Upper lobe of left lung (tissue), 6 donors: Measurements from ENCODE around the gene CS. TPM values are rescaled to one million over a fixed set of nuclear protein-coding genes. Genes with fewer than 3 reads are reported as not detected.

Experiments
- ATAC-seq, 2 donors: fragments of 200-7000 bp; cut with Tn5 transposase; one replicate each; pipeline ENCODE4 v1.9.1; 2022; ENCODE audit warnings: mild to moderate bottlenecking in 2 of 2, moderate library complexity in 2 of 2; ENCODE audit not compliant: low FRiP score in 2 of 2
- DNase-seq, 2 donors: peaks; one replicate each; pipeline ENCODE4 v3.0.0-alpha.2; 2019 to 2020
- H3K27ac ChIP-seq, 4 donors: fragments of 200-600 bp; sonication (generic); one replicate each; pipeline ENCODE4 v1.5.1; 2016 to 2019
- H3K27me3 ChIP-seq, 4 donors: fragments of 200-600 bp; sonication (generic); one replicate each; pipeline ENCODE4 v1.5.1; 2017 to 2019
- H3K36me3 ChIP-seq, 4 donors: fragments of 200-600 bp; sonication (generic); one replicate each; pipeline ENCODE4 v1.5.1; 2016 to 2019
- H3K4me1 ChIP-seq, 4 donors: fragments of 200-600 bp; sonication (generic); one replicate each; pipeline ENCODE4 v1.5.1; 2018 to 2019
- H3K4me3 ChIP-seq, 4 donors: fragments of 200-600 bp; sonication (generic); one replicate each; pipeline ENCODE4 v1.5.1; 2017 to 2019; ENCODE audit warnings: mild to moderate bottlenecking in 2 of 4, moderate library complexity in 1 of 4
- H3K9me3 ChIP-seq, 4 donors: fragments of 200-600 bp; sonication (generic); one replicate each; pipeline ENCODE4 v1.5.1; 2018 to 2019
- EP300 ChIP-seq, 4 donors: sonication (generic); formaldehyde crosslinking; IDR thresholded peaks; one replicate each; pipeline ENCODE4 v1.5.1; 2017; ENCODE audit warnings: antibody characterized with exemption in 4 of 4, control low read depth in 2 of 4
- POLR2A ChIP-seq, 4 donors: fragments of 450-650 bp; IDR thresholded peaks; one replicate each; pipeline ENCODE4 v1.5.1; 2016 to 2017; ENCODE audit warnings: antibody characterized with exemption in 4 of 4, mild to moderate bottlenecking in 2 of 4
- POLR2AphosphoS5 ChIP-seq, 2 donors: sonication (generic); formaldehyde crosslinking; IDR thresholded peaks; one replicate each; pipeline ENCODE4 v1.5.1; 2017; ENCODE audit warnings: antibody characterized with exemption in 2 of 2
- WGBS, 2 donors: methylation state at CpG; one replicate each; pipeline ENCODE4 v1.1.5; 2017 to 2018; 5-methylcytosine and 5-hydroxymethylcytosine counted together
- total RNA-seq, 6 donors: library from RNA; depleted of rRNA in 4 of 6; stranded (reverse); fragments of >200 nt in 4 of 6; gene quantifications; one replicate each; pipeline versions ENCODE4 v1.1.0 to v1.2.1, GENCODE V29; 2016 to 2021
- TF ChIP-seq, protein P1 (sequence below), 6 experiments: fragments of 450-650 bp in 4 of 6; fragments of 200-600 bp in 2 of 6; sonication (generic) in 2 of 6; IDR thresholded peaks; one replicate each; pipeline ENCODE4 v1.5.1; 2016 to 2019; ENCODE audit warnings: antibody characterized with exemption in 6 of 6
- donor health status: DM: no; HTN: no; CAD: no; lungs with moderate emphysema.
- donor health status: DM: no; HTN: yes; CAD: no; lungs with severe emphysema.

The CS gene
- total RNA-seq, 6 donors from 2014 or later = 99.9 to 201 (median 151) TPM

DNA sequence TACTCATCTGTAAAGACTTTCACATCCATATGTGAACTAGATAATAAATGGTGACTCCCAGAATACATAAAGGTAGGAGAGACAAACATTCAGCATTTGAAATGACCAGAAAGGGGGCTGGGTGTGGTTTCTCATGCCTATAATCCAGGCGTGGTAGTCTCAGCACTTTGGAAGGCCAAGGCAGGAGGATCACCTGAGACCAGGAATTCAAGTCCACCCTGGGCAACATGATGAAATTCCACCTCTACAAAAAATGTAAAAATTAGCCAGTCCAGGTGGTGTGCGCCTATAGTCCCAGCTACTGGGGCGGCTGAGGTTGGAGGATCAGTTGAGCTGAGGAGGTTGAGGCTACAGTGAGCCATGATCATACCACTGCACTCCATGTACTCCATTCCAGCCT is 4.1 kb upstream of the CS start:
- Histone ChIP-seq H3K4me3 (no peak overlapping the region), H3K4me1 (peaks cover 8 to 22% (median 10%) of the 10 kb centered on the region in 4 donors), H3K27ac (no peak overlapping the region), H3K9me3 (no peaks in the 10 kb centered on the region), H3K27me3 (no peaks in the 10 kb centered on the region), H3K36me3 (peaks cover 0 to 25% (median 11%) of the 10 kb centered on the region in 4 donors)
- WGBS, 2 donors = 93 to 94% methylated on average over 3 of the region's 3 CpGs
- TF ChIP-seq, protein P1, sequence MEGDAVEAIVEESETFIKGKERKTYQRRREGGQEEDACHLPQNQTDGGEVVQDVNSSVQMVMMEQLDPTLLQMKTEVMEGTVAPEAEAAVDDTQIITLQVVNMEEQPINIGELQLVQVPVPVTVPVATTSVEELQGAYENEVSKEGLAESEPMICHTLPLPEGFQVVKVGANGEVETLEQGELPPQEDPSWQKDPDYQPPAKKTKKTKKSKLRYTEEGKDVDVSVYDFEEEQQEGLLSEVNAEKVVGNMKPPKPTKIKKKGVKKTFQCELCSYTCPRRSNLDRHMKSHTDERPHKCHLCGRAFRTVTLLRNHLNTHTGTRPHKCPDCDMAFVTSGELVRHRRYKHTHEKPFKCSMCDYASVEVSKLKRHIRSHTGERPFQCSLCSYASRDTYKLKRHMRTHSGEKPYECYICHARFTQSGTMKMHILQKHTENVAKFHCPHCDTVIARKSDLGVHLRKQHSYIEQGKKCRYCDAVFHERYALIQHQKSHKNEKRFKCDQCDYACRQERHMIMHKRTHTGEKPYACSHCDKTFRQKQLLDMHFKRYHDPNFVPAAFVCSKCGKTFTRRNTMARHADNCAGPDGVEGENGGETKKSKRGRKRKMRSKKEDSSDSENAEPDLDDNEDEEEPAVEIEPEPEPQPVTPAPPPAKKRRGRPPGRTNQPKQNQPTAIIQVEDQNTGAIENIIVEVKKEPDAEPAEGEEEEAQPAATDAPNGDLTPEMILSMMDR (IDR thresholded peaks at IDR 0.05) = no peak
- TF ChIP-seq POLR2AphosphoS5 (IDR thresholded peaks at IDR 0.05) (no peak), EP300 (IDR thresholded peaks at IDR 0.05) (no peak), POLR2A (IDR thresholded peaks at IDR 0.05) (no peak)
- no peak for ATAC-seq
- DNase-seq = no peak

DNA sequence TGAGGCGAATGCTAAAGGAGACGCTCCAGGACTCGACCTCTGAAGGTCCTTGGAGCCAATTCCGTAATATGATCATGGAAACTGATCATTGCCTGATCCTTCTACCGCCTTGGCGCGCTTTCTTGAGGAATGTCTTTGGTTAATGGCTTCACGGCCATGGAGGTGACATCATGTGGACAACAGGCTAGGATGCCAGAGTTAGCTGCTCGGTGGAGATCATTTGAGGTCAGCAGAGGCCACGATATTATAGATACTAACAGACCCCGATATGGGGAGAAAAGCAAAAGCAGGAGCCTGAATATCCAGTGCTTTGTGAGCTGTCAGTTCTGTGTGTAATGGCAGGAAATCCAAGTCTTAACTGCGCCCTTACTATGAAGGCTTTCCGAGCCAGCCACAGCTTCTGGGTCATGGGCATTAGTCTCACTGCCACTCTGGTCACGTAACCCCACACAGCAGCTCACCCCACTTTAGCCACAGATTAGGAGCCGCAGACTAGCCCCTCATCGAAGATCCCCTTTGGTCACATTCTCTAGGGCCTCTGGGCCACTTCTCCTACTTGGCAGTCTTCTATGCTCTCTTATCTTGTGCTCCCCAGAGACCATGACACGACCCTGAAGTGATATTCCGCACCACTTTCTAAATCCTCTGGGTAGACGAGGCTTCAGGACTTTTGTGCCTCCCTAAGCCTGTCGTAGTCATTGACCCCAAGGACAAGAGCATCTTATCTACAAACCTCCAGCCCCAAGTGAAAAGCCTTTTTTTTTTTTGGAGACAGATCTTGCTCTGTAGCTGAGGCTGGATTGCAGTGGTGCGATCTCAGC is 724 bp upstream of the CS start:
- Histone ChIP-seq H3K4me1 (peaks cover 32 to 51% (median 41%) of the 10 kb centered on the region in 4 donors), H3K4me3 (peak overlapping the region; percentile 36 to 93 (median 74)), H3K27me3 (no peaks in the 10 kb centered on the region), H3K27ac (peak overlapping the region; percentile 93 to 95 (median 94)), H3K36me3 (peaks cover 0 to 17% (median 2%) of the 10 kb centered on the region in 4 donors), H3K9me3 (no peaks in the 10 kb centered on the region)
- DNase-seq = no peak
- ATAC-seq = peak; percentile 0 to 56
- TF ChIP-seq, protein P1 (IDR thresholded peaks at IDR 0.05) = no peak
- TF ChIP-seq EP300 (IDR thresholded peaks at IDR 0.05) (no peak), POLR2A (IDR thresholded peaks at IDR 0.05) (no peak), POLR2AphosphoS5 (IDR thresholded peaks at IDR 0.05) (no peak)
- WGBS, 2 donors = 38 to 48% methylated on average over 21 of the region's 21 CpGs

DNA sequence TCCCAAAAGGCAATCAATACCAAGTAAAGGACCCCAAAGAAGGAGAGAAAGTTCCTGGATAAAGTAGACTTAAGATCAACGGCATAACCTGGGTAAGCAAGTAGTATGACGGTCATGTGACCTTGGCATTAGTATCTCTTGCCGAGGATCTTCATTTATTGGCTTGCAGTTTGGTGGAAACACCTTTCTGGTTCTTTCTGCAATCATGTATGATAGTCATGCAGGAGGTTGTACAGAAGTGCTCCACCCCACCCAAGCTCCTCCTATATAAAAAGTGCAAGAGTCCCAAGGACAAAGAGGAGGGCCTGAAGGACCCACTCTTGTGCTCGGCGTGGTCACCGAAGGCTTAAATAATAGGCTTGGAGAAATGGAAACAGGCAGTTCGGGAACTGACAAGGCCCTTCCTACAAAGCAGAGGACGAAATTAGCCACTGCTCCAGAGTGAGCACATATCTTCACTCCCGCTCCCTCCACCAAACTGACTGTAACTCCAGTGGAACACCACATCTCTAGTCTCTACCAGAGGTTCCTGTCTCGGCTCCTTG is 750 bp downstream of the CS start:
- peaks cover 0 to 21% (median 2%) of the 10 kb centered on the region in 4 donors for H3K36me3 ChIP-seq
- TF ChIP-seq, protein P1 (IDR thresholded peaks at IDR 0.05) = no peak
- TF ChIP-seq POLR2A (IDR thresholded peaks at IDR 0.05) = no peak
- no peak for TF ChIP-seq POLR2AphosphoS5 (IDR thresholded peaks at IDR 0.05)
- TF ChIP-seq EP300 (IDR thresholded peaks at IDR 0.05) = no peak
- ATAC-seq = peak; percentile 0 to 7
- no peaks in the 10 kb centered on the region for H3K27me3 ChIP-seq
- no peaks in the 10 kb centered on the region for H3K9me3 ChIP-seq
- peak overlapping the region; percentile 93 to 95 (median 94) for H3K27ac ChIP-seq
- 1 to 2% methylated on average over 10 of the region's 10 CpGs for WGBS, 2 donors
- H3K4me1 ChIP-seq = peaks cover 32 to 53% (median 43%) of the 10 kb centered on the region in 4 donors
- DNase-seq = peak in 1 of 2 donors; percentile 25
- H3K4me3 ChIP-seq = peak overlapping the region; percentile 66 to 93 (median 86)

DNA sequence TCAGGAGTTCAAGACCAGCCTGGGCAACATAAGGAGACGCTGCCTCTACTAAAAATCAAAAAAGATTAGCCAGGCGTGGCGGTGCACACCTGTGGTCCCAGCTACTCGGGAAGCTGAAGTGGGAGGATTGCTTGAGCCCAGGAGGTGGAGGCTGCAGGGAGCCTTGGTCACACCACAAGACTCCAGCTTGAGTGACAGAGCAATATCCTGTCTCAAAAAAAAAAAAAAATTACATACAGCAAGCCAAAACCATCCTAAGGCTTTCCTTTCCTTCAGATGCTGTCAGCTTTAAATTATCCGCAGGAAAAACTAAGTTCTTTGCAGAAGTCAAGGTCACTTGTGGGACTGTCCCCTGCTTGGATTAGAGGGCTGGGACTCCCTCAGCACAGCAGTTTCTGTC is 1.3 kb downstream of the CS start:
- H3K4me3 ChIP-seq = peak overlapping the region in 3 of 4 donors; percentile 66 to 93 (median 82)
- H3K4me1 ChIP-seq = peaks cover 32 to 57% (median 46%) of the 10 kb centered on the region in 4 donors
- no peak for ATAC-seq
- H3K27ac ChIP-seq = peak overlapping the region in 3 of 4 donors; percentile 94 to 95 (median 95)
- peaks cover 0 to 24% (median 2%) of the 10 kb centered on the region in 4 donors for H3K36me3 ChIP-seq
- H3K9me3 ChIP-seq = no peaks in the 10 kb centered on the region
- 68 to 74% methylated on average over 5 of the region's 5 CpGs for WGBS, 2 donors
- no peaks in the 10 kb centered on the region for H3K27me3 ChIP-seq
- no peak for TF ChIP-seq POLR2AphosphoS5 (IDR thresholded peaks at IDR 0.05)
- TF ChIP-seq, protein P1 (IDR thresholded peaks at IDR 0.05) = no peak
- no peak for TF ChIP-seq POLR2A (IDR thresholded peaks at IDR 0.05)
- TF ChIP-seq EP300 (IDR thresholded peaks at IDR 0.05) = no peak
- no peak for DNase-seq
